Omental fat pad (tissue), 4 donors: ENCODE data around the gene TEX261. TPM values are rescaled to one million over a fixed set of nuclear protein-coding genes. Genes with fewer than 3 reads are reported as not detected.

Experiments used
- ATAC-seq: fragments of 150-250 bp; one replicate; pipeline ENCODE4 v1.9.1; 2016; ENCODE audit warnings: mild to moderate bottlenecking, moderate library complexity; ENCODE audit not compliant: low FRiP score
- DNase-seq: peaks from one replicate; pipeline ENCODE4 v3.0.0-alpha.2; 2019; ENCODE audit warnings: low spot score
- total RNA-seq, 4 donors: library from RNA; depleted of rRNA; stranded (reverse); fragments of >200 nt; gene quantifications; one replicate each; pipeline ENCODE4 v1.1.0, GENCODE V29; 2016
- TF ChIP-seq, protein P1 (sequence below), 3 donors: fragments of 450-650 bp; IDR thresholded peaks; one replicate each; pipeline ENCODE4 v1.5.1; 2016 to 2017; ENCODE audit warnings: antibody characterized with exemption in 3 of 3, mild to moderate bottlenecking in 3 of 3, moderate library complexity in 2 of 3

TEX261 gene
- total RNA-seq, 4 donors from 2014 or later: 33.6 to 63.0 (median 41.1) TPM

DNA sequence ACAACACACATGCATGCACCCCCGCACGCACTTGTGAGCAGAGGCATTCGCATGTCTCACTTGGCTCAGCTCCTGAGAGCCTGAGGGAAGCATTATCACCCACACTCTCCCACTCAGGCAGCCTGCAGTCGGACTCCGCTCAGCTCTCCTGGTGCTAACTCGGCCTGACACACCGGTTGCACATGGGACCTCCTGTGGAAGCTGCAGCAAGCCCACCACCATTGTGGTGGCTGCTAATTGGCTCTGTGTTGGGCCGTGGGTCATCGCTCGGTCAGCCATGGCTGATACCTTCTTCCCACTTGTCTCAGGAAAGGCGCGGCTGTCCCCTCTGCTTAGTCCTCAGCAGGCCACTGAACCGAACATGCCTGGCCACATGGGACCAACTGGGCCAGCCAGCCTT is 13.7 kb upstream of the TEX261 start:
- no peak for ATAC-seq
- DNase-seq: no peak
- TF ChIP-seq, protein P1, sequence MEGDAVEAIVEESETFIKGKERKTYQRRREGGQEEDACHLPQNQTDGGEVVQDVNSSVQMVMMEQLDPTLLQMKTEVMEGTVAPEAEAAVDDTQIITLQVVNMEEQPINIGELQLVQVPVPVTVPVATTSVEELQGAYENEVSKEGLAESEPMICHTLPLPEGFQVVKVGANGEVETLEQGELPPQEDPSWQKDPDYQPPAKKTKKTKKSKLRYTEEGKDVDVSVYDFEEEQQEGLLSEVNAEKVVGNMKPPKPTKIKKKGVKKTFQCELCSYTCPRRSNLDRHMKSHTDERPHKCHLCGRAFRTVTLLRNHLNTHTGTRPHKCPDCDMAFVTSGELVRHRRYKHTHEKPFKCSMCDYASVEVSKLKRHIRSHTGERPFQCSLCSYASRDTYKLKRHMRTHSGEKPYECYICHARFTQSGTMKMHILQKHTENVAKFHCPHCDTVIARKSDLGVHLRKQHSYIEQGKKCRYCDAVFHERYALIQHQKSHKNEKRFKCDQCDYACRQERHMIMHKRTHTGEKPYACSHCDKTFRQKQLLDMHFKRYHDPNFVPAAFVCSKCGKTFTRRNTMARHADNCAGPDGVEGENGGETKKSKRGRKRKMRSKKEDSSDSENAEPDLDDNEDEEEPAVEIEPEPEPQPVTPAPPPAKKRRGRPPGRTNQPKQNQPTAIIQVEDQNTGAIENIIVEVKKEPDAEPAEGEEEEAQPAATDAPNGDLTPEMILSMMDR (IDR thresholded peaks at IDR 0.05): no peak

DNA sequence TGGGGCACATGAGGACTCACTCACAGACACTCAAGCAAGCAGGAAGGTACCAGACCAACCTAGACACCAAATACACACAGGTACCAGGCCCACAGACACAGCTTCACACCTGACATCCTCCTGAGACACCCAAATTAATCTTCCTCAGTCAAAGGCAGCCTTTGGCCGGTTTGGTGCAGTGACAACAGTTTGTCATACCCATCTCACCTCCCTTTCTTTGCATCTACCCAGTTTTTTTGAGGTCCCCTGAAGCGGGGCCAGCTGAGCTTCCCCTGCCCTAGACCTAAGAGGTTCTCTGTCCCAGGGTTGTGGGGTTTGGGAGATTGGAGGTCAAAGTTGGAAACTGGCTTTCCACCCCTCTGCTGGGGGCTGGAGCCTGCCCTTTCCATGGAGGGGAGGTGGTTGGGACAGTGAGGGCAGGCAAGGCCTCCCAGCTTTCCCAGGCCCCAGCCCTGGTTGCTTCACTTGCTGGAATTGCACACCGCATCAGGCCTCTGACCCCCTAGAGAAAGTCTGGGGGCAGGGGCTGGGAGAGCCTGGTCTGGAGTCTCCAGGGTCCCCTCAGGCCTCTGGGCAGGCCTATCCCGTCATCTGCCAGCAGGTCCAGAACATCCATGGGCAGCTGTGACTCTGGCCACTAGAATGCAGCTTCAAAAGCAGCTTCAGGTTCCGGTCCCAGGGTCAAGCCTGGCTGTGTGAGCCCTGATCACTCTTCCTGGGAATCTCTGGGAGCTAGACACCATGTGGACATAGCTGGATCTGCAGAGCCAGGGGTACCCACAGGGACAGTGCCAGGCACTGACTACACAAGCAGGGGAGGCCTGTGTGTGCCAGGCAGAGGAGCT is 12.5 kb upstream of the TEX261 start:
- no peak for ATAC-seq

DNA sequence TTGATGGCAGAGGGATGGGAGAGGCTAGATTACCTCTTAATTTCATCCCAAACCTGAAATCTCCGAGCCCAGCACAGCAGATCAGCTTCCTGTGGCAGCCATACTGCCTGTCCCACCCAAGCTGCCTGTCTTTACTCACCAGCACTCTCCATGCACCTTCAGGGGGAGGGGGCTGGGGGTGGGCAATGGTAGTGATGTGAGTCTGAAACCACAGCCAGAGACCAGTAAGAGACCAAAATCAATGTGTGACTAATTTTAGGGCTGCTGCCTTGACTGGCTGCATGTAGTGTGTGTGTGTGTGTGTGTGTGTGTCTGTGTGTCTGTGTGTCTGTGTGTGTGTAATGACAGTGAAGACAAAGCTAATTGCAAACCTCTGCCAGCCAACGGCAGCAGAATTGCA is 11.7 kb upstream of the TEX261 start:
- no peak for DNase-seq
- no peak for ATAC-seq
- TF ChIP-seq, protein P1 (IDR thresholded peaks at IDR 0.05): no peak

More for the DNA sequence above, 12.5 kb upstream of the TEX261 start:
- DNase-seq: no peak
- TF ChIP-seq, protein P1 (IDR thresholded peaks at IDR 0.05): no peak

DNA sequence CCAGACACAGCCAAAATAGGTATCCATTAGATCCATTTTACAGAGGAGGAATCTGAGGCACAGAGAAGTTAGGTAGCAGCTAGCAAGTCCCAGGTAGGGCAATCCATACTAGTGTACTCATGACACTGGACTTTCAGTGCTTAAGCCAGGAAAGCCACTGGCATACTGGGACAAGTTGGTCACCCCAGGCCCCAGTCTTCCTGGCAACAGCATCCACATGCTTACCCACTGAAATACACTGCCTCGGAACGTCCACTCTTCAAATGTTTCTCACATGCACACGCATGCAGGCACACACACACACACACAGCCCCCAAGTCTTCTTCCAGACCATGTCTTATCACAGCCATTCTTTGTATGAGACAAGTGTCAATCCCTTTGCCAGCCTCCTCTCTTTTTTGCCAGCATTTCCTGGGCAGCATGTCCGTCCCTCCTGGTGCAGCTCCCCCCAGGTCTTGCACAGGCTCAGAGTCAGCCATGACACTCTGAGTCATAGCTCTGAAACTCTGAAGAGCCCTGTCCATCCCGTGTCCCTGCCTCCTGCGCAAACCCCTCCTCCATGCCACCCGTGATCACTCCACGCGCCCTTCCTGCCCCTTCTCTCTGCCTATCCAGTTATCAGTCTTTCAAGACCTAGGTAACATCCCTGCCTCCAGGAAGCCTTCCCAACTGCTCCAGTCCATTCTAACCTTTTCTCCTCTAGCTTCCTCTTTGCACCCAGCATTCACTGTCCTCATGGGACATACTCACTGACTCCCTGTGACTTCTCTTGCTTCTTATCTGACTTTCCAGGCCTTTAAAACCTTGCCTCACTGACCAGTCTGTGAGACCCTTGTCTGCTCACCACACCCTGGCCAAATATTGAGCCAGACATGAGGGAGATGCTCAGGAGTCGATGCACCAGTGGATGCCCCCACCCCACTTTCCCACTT is 10.9 kb upstream of the TEX261 start:
- TF ChIP-seq, protein P1 (IDR thresholded peaks at IDR 0.05): no peak
- no peak for DNase-seq

DNA sequence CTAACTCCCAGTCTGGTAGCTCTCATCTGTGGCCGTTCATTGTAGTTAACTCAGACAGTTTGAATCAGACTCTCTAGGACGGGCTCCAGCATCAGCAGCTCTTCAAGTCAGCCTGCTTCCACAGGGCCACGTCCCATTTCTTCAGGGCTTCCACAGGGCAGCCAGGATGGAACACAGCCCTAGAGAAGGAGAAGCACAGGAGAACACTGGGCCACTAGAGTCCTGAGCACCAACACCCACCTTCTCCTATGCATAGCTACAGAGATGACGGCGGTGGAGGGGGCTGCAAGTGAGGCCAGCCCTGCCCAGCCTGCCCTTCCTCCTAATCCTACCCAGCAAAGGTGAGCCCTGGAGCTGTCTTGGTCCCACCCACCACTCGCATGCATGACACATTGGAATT is 10.2 kb upstream of the TEX261 start:
- no peak for DNase-seq

More for the DNA sequence above, 10.9 kb upstream of the TEX261 start:
- ATAC-seq: no peak

DNA sequence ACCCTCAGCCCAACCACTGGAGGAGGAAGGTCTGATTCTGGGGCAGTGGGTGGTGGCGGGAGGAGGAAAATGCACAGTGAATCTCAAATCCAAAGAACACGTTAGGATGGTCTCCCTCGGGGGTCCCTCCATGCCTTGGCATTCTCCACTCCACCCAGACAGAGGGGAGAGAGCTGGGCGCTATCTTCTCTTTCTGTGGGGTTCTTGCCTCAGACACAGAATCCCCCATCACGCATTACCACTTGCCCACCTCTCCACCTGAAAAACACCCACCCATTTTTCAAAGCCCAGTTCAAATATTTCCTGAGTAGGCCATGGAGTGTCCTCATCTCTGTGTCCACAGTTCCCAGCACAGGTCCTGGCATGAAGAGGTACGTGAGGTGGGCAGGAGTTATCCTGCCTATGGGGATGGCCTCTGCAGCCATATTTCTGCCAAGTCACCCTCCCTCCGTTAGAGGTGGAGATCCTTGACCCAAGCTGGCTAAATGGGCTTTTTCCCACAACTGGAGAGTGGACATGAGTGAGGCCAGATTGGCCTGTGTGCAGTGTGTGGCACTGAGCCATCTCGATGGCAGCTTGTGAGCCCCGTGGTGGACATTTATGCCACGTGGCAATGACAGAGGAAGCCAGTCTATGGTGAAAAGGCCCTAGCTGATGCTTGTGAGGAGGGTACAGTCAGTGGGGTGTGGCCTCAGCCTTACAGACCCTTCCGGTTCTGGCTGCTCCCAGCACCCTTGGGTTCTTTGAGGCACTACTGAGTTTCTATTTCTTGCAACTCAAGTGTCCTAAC is 9.5 kb upstream of the TEX261 start:
- DNase-seq: no peak
- TF ChIP-seq, protein P1 (IDR thresholded peaks at IDR 0.05): no peak
- no peak for ATAC-seq

More for the DNA sequence above, 10.2 kb upstream of the TEX261 start:
- TF ChIP-seq, protein P1 (IDR thresholded peaks at IDR 0.05): no peak
- ATAC-seq: no peak
